Measurements from ENCODE around the gene TMTC2.

DNA sequence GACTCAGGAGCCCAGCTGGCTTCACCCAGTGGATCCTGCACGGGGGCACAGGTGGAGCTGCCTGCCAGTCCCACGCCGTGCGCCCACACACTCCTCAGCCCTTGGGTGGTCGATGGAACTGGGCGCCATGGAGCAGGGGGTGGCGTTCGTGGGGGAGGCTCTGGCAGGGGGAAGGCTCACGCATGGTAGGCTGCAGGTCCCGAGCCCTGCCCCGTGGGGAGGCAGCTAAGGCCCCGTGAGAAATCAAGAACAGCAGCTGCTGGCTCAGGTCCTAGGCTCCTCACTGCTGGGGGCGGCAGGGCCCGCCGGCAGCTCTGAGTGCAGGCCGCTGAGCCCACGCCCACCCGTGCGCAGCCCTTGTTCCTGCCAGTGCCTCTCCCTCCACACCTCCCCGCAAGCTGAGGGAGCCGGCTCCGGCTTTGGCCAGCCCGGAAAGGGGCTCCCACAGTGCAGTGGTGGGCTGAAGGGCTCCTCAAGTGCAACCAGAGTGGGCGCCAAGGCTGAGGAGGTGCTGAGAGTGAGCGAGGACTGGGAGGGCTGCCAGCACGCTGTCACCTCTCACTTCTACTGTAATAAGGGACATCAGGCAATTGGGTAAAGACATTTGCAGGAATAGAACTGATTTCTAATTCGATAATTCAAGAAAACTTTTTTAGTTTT, 115.4 kb downstream of the TMTC2 start:
- TF ChIP-seq, protein P1, sequence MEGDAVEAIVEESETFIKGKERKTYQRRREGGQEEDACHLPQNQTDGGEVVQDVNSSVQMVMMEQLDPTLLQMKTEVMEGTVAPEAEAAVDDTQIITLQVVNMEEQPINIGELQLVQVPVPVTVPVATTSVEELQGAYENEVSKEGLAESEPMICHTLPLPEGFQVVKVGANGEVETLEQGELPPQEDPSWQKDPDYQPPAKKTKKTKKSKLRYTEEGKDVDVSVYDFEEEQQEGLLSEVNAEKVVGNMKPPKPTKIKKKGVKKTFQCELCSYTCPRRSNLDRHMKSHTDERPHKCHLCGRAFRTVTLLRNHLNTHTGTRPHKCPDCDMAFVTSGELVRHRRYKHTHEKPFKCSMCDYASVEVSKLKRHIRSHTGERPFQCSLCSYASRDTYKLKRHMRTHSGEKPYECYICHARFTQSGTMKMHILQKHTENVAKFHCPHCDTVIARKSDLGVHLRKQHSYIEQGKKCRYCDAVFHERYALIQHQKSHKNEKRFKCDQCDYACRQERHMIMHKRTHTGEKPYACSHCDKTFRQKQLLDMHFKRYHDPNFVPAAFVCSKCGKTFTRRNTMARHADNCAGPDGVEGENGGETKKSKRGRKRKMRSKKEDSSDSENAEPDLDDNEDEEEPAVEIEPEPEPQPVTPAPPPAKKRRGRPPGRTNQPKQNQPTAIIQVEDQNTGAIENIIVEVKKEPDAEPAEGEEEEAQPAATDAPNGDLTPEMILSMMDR (IDR thresholded peaks at IDR 0.05 in 2 of 3, conservative IDR thresholded peaks at IDR 0.05 in 1 of 3; ENCODE audit: control insufficient read depth in 2 of 3, extremely low read depth in 1 of 3, insufficient read depth in 1 of 3, low read depth in 3 of 3, low read length in 3 of 3) = no peak
- TF ChIP-seq, protein P2, sequence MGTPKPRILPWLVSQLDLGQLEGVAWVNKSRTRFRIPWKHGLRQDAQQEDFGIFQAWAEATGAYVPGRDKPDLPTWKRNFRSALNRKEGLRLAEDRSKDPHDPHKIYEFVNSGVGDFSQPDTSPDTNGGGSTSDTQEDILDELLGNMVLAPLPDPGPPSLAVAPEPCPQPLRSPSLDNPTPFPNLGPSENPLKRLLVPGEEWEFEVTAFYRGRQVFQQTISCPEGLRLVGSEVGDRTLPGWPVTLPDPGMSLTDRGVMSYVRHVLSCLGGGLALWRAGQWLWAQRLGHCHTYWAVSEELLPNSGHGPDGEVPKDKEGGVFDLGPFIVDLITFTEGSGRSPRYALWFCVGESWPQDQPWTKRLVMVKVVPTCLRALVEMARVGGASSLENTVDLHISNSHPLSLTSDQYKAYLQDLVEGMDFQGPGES (IDR thresholded peaks at IDR 0.05) = no peak
- TF ChIP-seq, protein P3, sequence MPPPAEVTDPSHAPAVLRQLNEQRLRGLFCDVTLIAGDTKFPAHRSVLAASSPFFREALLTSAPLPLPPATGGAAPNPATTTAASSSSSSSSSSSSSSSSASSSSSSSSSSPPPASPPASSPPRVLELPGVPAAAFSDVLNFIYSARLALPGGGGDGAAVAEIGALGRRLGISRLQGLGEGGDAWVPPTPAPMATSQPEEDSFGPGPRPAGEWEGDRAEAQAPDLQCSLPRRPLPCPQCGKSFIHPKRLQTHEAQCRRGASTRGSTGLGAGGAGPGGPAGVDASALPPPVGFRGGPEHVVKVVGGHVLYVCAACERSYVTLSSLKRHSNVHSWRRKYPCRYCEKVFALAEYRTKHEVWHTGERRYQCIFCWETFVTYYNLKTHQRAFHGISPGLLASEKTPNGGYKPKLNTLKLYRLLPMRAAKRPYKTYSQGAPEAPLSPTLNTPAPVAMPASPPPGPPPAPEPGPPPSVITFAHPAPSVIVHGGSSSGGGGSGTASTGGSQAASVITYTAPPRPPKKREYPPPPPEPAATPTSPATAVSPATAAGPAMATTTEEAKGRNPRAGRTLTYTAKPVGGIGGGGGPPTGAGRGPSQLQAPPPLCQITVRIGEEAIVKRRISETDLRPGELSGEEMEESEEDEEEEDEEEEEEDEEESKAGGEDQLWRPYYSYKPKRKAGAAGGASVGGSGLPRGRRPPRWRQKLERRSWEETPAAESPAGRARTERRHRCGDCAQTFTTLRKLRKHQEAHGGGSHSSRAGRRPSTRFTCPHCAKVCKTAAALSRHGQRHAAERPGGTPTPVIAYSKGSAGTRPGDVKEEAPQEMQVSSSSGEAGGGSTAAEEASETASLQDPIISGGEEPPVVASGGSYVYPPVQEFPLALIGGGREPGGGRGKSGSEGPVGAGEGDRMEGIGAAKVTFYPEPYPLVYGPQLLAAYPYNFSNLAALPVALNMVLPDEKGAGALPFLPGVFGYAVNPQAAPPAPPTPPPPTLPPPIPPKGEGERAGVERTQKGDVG (CRISPR knock-in tag; IDR thresholded peaks at IDR 0.05) = no peak
- no peak for TF ChIP-seq YBX1 (IDR thresholded peaks at IDR 0.05)

All from GM12878 (cell line).